HCT116 (cell line): ENCODE data around the gene ADGRA1. TPM values are rescaled to one million over a fixed set of nuclear protein-coding genes. Genes with fewer than 3 reads are reported as not detected.

Experiments
- ATAC-seq: fragments of 200-7000 bp; cut with Tn5 transposase; 2 replicates; pipeline ENCODE4 v1.9.1; 2020; ENCODE audit warnings: mild to moderate bottlenecking, moderate library complexity
- BruUV-seq: library from RNA; stranded (reverse); fragments of 400-500 nt; replicated peaks from 2 replicates; lab custom pipeline; 2021; lab: Mats Ljungman, UMichigan
- CTCF ChIA-PET: fragments of 300-600 bp; sonication (Branson Sonifier 250); formaldehyde crosslinking; loops from one replicate; lab custom pipeline; 2021; ENCODE audit warnings: antibody characterized with exemption; lab: Charles Lee
- POLR2A ChIA-PET: fragments of 300-600, 350-600 bp; sonication (Branson Sonifier 250); formaldehyde crosslinking; loops from one replicate; lab custom pipeline; 2021; ENCODE audit warnings: antibody characterized with exemption; lab: Charles Lee
- RAD21 ChIA-PET, 2 experiments: fragments of 300-600 bp; sonication (Branson Sonifier 250); formaldehyde crosslinking; loops; one replicate each; lab custom pipeline; 2023; ENCODE audit warnings: low total read pairs in 2 of 2; ENCODE audit not compliant: uncharacterized antibody in 2 of 2, unreplicated experiment in 2 of 2, low non-redundant PET in 1 of 2; lab: Charles Lee
- DNase-seq: peaks from one replicate; pipeline ENCODE4 v3.0.0-alpha.2; 2010; ENCODE audit warnings: low read depth, low spot score
- H2AFZ ChIP-seq: fragments of 200-600 bp; shearing (Covaris generic), sonication (generic); 2 replicates; pipeline ENCODE4 v1.6.1; 2017; ENCODE audit warnings: low read depth, mixed run types, mixed read lengths, antibody characterized with exemption, low read length; ENCODE audit not compliant: poor library complexity, severe bottlenecking
- H3K27ac ChIP-seq: 2 replicates; pipeline ENCODE4 v1.5.1; 2012; ENCODE audit warnings: low read depth, low read length
- H3K27me3 ChIP-seq: fragments of 200-600 bp; sonication (generic); 2 replicates; pipeline ENCODE4 v1.6.1; 2016; ENCODE audit warnings: mixed run types, low read length, mixed read lengths; ENCODE audit not compliant: insufficient read depth
- H3K36me3 ChIP-seq, 2 experiments: fragments of 200-500 bp in 1 of 2; fragments of 200-600 bp in 1 of 2; sonication (Bioruptor generic) in 1 of 2; sonication (generic) in 1 of 2; 2 replicates each; pipeline versions ENCODE4 v1.5.1 to v1.6.1; 2014 to 2016; ENCODE audit warnings: low read length in 2 of 2, inconsistent platforms in 1 of 2, mixed read lengths in 1 of 2, mixed run types in 1 of 2; ENCODE audit not compliant: insufficient read depth in 2 of 2, control insufficient read depth in 1 of 2
- H3K4me1 ChIP-seq, 2 experiments: fragments of 200-600 bp in 1 of 2; sonication (generic) in 1 of 2; 2 replicates each; pipeline versions ENCODE4 v1.5.1 to v1.6.1; 2012 to 2017; ENCODE audit warnings: low read length in 2 of 2, inconsistent platforms in 1 of 2, mild to moderate bottlenecking in 1 of 2, mixed read lengths in 1 of 2, mixed run types in 1 of 2, moderate library complexity in 1 of 2; ENCODE audit not compliant: insufficient read depth in 2 of 2, control insufficient read depth in 1 of 2
- H3K4me2 ChIP-seq: fragments of 200-600 bp; sonication (generic); 2 replicates; pipeline ENCODE4 v1.6.1; 2017; ENCODE audit warnings: mixed run types, low read length, mixed read lengths
- H3K4me3 ChIP-seq, 2 experiments: fragments of 200-600 bp in 1 of 2; sonication (generic) in 1 of 2; replicated peaks in 1 of 2; 2 replicates each; pipeline ENCODE4 v1.5.1; 2011 to 2016; ENCODE audit warnings: low read length in 2 of 2, control low read depth in 1 of 2, low read depth in 1 of 2, mild to moderate bottlenecking in 1 of 2, mixed read lengths in 1 of 2, mixed run types in 1 of 2
- H3K79me2 ChIP-seq: fragments of 200-600 bp; sonication (generic); 2 replicates; pipeline ENCODE4 v1.6.1; 2017; ENCODE audit warnings: mild to moderate bottlenecking, mixed run types, low read length, moderate library complexity, mixed read lengths; ENCODE audit not compliant: insufficient read depth
- H3K9ac ChIP-seq: fragments of 200-600 bp; sonication (generic); 2 replicates; pipeline ENCODE4 v1.6.1; 2016; ENCODE audit warnings: low read length, mixed read lengths
- H3K9me2 ChIP-seq: fragments of 200-600 bp; sonication (generic), shearing (Covaris generic); 2 replicates; pipeline ENCODE4 v1.6.1; 2017; ENCODE audit warnings: mixed run types, mild to moderate bottlenecking, moderate library complexity; ENCODE audit not compliant: insufficient read depth
- H3K9me3 ChIP-seq, 2 experiments: fragments of 200-500 bp in 1 of 2; fragments of 200-600 bp in 1 of 2; sonication (Bioruptor generic) in 1 of 2; sonication (generic) in 1 of 2; 2 replicates each; pipeline ENCODE4 v1.6.1; 2014 to 2017; ENCODE audit warnings: low read length in 2 of 2, mixed read lengths in 2 of 2, inconsistent platforms in 1 of 2, low read depth in 1 of 2, mild to moderate bottlenecking in 1 of 2, mixed run types in 1 of 2, moderate library complexity in 1 of 2; ENCODE audit not compliant: control insufficient read depth in 1 of 2, insufficient read depth in 1 of 2
- H4K20me1 ChIP-seq: fragments of 200-600 bp; sonication (generic), shearing (Covaris generic); 2 replicates; pipeline ENCODE4 v1.6.1; 2017; ENCODE audit warnings: mixed run types, mild to moderate bottlenecking, moderate library complexity; ENCODE audit not compliant: insufficient read depth
- CBX3 ChIP-seq: IDR thresholded peaks from 2 replicates; pipeline ENCODE4 v1.6.1; 2012; ENCODE audit warnings: low read depth
- EGR1 ChIP-seq: IDR thresholded peaks from 2 replicates; pipeline ENCODE4 v1.6.1; 2012; ENCODE audit warnings: low read depth
- EZH2phosphoT487 ChIP-seq: fragments of 200-600 bp; IDR thresholded peaks from 2 replicates; pipeline ENCODE4 v1.6.1; 2018; ENCODE audit warnings: antibody characterized with exemption, borderline replicate concordance
- JUND ChIP-seq: IDR thresholded peaks from 2 replicates; pipeline ENCODE4 v1.6.1; 2012
- POLR2A ChIP-seq: IDR thresholded peaks from 2 replicates; pipeline ENCODE4 v1.7.0; 2011; ENCODE audit warnings: borderline replicate concordance; ENCODE audit not compliant: insufficient read depth, insufficient read length; ENCODE audit errors: extremely low read depth
- POLR2AphosphoS5 ChIP-seq: IDR thresholded peaks from 2 replicates; pipeline ENCODE4 v1.6.1; 2011; ENCODE audit warnings: mild to moderate bottlenecking, low read depth, low read length, moderate library complexity
- RAD21 ChIP-seq: IDR thresholded peaks from 2 replicates; pipeline ENCODE4 v1.6.1; 2012; ENCODE audit warnings: low read depth, mild to moderate bottlenecking
- SP1 ChIP-seq: IDR thresholded peaks from 2 replicates; pipeline ENCODE4 v1.6.1; 2012; ENCODE audit warnings: low read depth
- SRF ChIP-seq: IDR thresholded peaks from 2 replicates; pipeline ENCODE4 v1.6.1; 2012; ENCODE audit warnings: low read depth
- TCF7L2 ChIP-seq: IDR thresholded peaks from 2 replicates; pipeline ENCODE4 v1.7.0; 2011; ENCODE audit warnings: borderline replicate concordance, inconsistent platforms; ENCODE audit not compliant: insufficient read depth, insufficient read length; ENCODE audit errors: extremely low read depth
- ZFX ChIP-seq: fragments of 450-650 bp; IDR thresholded peaks from 2 replicates; pipeline ENCODE4 v1.6.1; 2017
- intact Hi-C: fragments of 100-400 bp; cut with micrococcal nuclease; formaldehyde crosslinking; loops from 2 replicates; pipeline ENCODE4 v1.10.0; 2022
- total RNA-seq: library from RNA; stranded (reverse); gene quantifications from one replicate; pipeline ENCODE4 v1.2.1, GENCODE V29; 2021; ENCODE audit not compliant: unreplicated experiment
- TF ChIP-seq, protein P1 (sequence below): IDR thresholded peaks from 2 replicates; pipeline ENCODE4 v1.6.1; 2012; ENCODE audit warnings: low read depth
- TF ChIP-seq, protein P2 (sequence below): IDR thresholded peaks from 2 replicates; pipeline ENCODE4 v1.6.1; 2012
- TF ChIP-seq, protein P3 (sequence below), 3 experiments: fragments of 200-600 bp in 1 of 3; sonication (generic) in 1 of 3; IDR thresholded peaks in 2 of 3; conservative IDR thresholded peaks in 1 of 3; 2 replicates each; pipeline ENCODE4 v1.5.1; 2012 to 2017; ENCODE audit warnings: low read depth in 2 of 3, low read length in 2 of 3, antibody characterized with exemption in 1 of 3, borderline replicate concordance in 1 of 3, control low read depth in 1 of 3, mild to moderate bottlenecking in 1 of 3, mixed read lengths in 1 of 3, mixed run types in 1 of 3, moderate library complexity in 1 of 3; ENCODE audit not compliant: insufficient read depth in 1 of 3

ADGRA1 gene
- total RNA-seq, 1 experiment from 2014 or later: not detected

DNA sequence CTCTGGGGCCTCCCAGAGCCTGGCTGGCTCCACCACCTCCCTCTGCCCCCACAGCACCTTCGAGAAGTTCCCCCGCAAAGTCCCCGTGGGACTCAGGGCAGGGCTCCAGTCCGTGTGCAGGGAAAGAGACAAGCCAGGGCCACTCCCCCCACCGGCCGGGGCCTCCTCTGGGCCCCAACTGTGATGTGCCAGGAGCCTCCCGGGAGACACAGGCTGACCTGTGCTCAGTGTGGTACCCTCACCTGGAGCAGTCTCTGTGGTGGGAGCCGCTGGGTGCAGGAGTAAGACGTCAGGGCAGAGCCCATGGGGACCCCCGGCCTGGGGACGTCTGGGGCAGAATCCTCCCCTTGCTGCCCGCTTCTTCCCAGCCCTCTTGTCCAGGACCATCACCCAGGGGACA is 1.5 kb upstream of the ADGRA1 start:
- TF ChIP-seq, protein P1, sequence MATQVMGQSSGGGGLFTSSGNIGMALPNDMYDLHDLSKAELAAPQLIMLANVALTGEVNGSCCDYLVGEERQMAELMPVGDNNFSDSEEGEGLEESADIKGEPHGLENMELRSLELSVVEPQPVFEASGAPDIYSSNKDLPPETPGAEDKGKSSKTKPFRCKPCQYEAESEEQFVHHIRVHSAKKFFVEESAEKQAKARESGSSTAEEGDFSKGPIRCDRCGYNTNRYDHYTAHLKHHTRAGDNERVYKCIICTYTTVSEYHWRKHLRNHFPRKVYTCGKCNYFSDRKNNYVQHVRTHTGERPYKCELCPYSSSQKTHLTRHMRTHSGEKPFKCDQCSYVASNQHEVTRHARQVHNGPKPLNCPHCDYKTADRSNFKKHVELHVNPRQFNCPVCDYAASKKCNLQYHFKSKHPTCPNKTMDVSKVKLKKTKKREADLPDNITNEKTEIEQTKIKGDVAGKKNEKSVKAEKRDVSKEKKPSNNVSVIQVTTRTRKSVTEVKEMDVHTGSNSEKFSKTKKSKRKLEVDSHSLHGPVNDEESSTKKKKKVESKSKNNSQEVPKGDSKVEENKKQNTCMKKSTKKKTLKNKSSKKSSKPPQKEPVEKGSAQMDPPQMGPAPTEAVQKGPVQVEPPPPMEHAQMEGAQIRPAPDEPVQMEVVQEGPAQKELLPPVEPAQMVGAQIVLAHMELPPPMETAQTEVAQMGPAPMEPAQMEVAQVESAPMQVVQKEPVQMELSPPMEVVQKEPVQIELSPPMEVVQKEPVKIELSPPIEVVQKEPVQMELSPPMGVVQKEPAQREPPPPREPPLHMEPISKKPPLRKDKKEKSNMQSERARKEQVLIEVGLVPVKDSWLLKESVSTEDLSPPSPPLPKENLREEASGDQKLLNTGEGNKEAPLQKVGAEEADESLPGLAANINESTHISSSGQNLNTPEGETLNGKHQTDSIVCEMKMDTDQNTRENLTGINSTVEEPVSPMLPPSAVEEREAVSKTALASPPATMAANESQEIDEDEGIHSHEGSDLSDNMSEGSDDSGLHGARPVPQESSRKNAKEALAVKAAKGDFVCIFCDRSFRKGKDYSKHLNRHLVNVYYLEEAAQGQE: no peak
- TF ChIP-seq CBX3 (no peak), EZH2phosphoT487 (no peak), POLR2A (no peak), TCF7L2 (no peak), RAD21 (no peak), SP1 (no peak), JUND (no peak), ZFX (no peak), EGR1 (no peak), POLR2AphosphoS5 (no peak), SRF (no peak)
- TF ChIP-seq, protein P2, sequence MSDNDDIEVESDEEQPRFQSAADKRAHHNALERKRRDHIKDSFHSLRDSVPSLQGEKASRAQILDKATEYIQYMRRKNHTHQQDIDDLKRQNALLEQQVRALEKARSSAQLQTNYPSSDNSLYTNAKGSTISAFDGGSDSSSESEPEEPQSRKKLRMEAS: no peak
- TF ChIP-seq, protein P3, sequence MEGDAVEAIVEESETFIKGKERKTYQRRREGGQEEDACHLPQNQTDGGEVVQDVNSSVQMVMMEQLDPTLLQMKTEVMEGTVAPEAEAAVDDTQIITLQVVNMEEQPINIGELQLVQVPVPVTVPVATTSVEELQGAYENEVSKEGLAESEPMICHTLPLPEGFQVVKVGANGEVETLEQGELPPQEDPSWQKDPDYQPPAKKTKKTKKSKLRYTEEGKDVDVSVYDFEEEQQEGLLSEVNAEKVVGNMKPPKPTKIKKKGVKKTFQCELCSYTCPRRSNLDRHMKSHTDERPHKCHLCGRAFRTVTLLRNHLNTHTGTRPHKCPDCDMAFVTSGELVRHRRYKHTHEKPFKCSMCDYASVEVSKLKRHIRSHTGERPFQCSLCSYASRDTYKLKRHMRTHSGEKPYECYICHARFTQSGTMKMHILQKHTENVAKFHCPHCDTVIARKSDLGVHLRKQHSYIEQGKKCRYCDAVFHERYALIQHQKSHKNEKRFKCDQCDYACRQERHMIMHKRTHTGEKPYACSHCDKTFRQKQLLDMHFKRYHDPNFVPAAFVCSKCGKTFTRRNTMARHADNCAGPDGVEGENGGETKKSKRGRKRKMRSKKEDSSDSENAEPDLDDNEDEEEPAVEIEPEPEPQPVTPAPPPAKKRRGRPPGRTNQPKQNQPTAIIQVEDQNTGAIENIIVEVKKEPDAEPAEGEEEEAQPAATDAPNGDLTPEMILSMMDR (IDR thresholded peaks at IDR 0.05 in 2 of 3, conservative IDR thresholded peaks at IDR 0.05 in 1 of 3; ENCODE audit: borderline replicate concordance in 1 of 3, insufficient read depth in 1 of 3, low read depth in 2 of 3, low read length in 2 of 3): no peak
- Histone ChIP-seq H3K9me2 (no peaks in the 10 kb centered on the region), H2AFZ (no peak overlapping the region), H3K9ac (no peak overlapping the region), H3K4me3 (no peak overlapping the region), H3K79me2 (no peaks in the 10 kb centered on the region), H3K4me2 (no peak overlapping the region), H4K20me1 (no peaks in the 10 kb centered on the region), H3K4me1 (no peaks in the 10 kb centered on the region), H3K36me3 (no peaks in the 10 kb centered on the region), H3K27me3 (no peaks in the 10 kb centered on the region), H3K9me3 (no peaks in the 10 kb centered on the region), H3K27ac (no peak overlapping the region)
- DNase-seq (no peak), ATAC-seq (no peak)
- BruUV-seq: no TSS peak
- intact Hi-C loops: no loop called here
- CTCF ChIA-PET: no interaction called here
- POLR2A ChIA-PET: no interaction called here
- RAD21 ChIA-PET: no interaction called here
